T-helper 17 cell (primary cell): ENCODE data around the gene PKN1. TPM values are rescaled to one million over a fixed set of nuclear protein-coding genes. Genes with fewer than 3 reads are reported as not detected.

ENCODE experiments used
- ATAC-seq: fragments of 150-1000 bp; cut with Tn5 transposase; 2 replicates; pipeline ENCODE4 v1.10.0; 2021; ENCODE audit warnings: mild to moderate bottlenecking, moderate library complexity
- DNase-seq, 3 donors: peaks; one replicate each; pipeline versions ENCODE4 v3.0.0 to v3.0.0-alpha.2; 2020 to 2021
- H3K9me3 ChIP-seq: one replicate; pipeline ENCODE4 v1.7.0; 2013; ENCODE audit warnings: low read length, mild to moderate bottlenecking; ENCODE audit not compliant: control insufficient read depth, poor library complexity, severe bottlenecking
- H3K27ac Mint-ChIP-seq: one replicate; pipeline ENCODE4 v1.8.0; 2022; ENCODE audit warnings: mild to moderate bottlenecking, moderate library complexity, mixed read lengths
- H3K27me3 Mint-ChIP-seq: one replicate; pipeline ENCODE4 v1.8.0; 2022; ENCODE audit warnings: mixed read lengths
- H3K36me3 Mint-ChIP-seq: one replicate; pipeline ENCODE4 v1.8.0; 2022; ENCODE audit warnings: low read depth, mixed read lengths
- H3K4me1 Mint-ChIP-seq: one replicate; pipeline ENCODE4 v1.8.0; 2022; ENCODE audit warnings: mild to moderate bottlenecking, mixed read lengths
- H3K4me3 Mint-ChIP-seq: one replicate; pipeline ENCODE4 v1.8.0; 2022; ENCODE audit warnings: mild to moderate bottlenecking, moderate library complexity, mixed read lengths
- total RNA-seq, 4 donors: library from RNA in 2 of 4; stranded (reverse) in 2 of 4; gene quantifications; one replicate each; pipeline ENCODE4 v1.2.3 and lab custom pipeline; 2022 to 2026

PKN1 gene
- total RNA-seq, 2 donors from 2014 or later = 163 to 202 TPM

DNA sequence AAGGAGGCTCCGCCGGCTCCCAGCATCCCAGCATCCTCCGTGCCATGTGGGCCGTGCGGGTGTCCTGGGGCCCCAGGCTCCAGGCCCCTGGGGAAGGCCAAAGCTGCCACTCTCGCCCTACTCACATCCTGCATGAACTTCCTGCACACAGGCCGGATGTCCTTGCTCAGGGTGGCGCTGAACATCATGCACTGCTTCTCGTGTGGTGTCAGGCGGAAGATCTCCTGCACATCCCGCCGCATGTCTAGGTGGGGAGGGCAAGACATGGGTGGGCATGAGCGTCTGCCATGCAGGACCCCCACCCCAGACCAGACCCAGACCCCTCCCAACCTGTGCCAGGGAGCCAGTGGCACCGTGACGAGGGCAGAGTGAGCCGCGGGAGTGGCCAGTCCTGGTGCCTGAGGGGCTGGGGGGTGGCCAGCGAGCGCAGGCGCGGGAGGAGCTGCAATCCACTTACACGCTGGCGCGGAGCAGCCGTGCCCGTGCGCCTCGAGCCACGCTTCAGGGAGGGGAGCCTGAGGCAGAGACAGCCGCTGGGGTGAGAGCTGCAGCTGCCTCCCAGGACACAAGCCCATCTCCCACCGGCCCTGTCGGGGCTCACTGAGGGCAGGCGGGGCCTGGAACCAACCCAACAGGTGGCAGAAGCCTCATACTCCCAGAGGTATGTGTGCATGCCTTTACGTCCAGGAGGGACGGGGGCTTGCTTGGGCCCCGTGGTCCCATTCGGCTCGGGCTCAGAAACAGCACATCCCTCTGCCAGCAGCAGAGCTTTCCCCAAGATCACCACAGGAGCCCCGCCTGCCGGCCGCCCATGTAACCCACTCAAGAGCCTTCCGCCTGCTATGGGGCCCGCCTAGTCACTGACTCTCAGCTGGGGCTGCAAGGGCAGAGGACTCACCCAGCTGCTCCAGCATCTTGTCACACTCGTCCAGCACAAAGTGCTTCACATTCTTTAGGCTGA, 22.7 kb upstream of the PKN1 start:
- peak; percentile 20 for ATAC-seq
- Mint-ChIP-seq H3K4me3 (peak overlapping the region; percentile 88), H3K36me3 (peaks cover 10% of the 10 kb centered on the region), H3K4me1 (peaks cover 61% of the 10 kb centered on the region), H3K27ac (peak overlapping the region; percentile 93), H3K27me3 (no peaks in the 10 kb centered on the region)
- DNase-seq = peak; percentile 31 to 44 (median 43)
- H3K9me3 ChIP-seq = no peaks in the 10 kb centered on the region

DNA sequence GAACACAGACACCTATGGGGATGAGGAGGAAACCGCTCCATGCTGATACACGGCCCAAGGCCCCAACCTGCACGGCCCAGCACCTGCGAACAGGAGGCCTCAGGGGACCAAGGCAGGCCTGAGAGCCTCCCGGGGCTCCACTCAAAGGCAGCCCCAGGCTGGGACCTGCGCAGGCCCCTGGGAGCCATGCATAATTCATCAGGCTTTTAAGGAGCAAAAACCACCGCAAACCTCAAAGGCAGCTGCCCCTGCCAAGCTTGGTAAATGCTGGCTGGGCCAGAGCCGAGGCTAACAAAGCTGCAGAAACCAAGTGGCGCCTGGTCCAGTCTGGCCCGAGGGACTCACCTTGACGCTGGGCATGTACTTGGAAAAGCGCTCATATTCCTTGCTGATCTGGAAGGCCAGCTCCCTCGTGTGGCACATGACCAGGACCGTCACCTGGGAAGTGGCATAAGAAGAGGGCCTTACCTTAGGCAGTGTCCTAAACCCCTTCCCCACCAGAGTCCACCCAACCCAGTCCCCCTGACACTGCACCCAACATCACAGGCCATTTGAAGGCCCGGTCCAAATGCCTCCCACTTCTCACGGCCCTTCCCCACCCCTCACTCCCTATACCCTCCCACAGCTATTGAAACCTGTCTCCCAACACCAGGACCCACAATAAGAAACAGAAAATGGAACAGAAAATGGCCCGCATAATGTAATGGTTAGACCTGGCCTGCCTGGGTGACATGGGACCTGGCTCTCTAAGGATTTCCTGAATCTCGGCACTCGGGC, 21.8 kb upstream of the PKN1 start:
- peaks cover 10% of the 10 kb centered on the region for H3K36me3 Mint-ChIP-seq
- ATAC-seq (no peak), DNase-seq (no peak)
- H3K4me1 Mint-ChIP-seq = peaks cover 64% of the 10 kb centered on the region
- H3K27ac Mint-ChIP-seq = peak overlapping the region; percentile 93
- H3K27me3 Mint-ChIP-seq = no peaks in the 10 kb centered on the region
- H3K4me3 Mint-ChIP-seq = peak overlapping the region; percentile 88
- H3K9me3 ChIP-seq = no peaks in the 10 kb centered on the region

DNA sequence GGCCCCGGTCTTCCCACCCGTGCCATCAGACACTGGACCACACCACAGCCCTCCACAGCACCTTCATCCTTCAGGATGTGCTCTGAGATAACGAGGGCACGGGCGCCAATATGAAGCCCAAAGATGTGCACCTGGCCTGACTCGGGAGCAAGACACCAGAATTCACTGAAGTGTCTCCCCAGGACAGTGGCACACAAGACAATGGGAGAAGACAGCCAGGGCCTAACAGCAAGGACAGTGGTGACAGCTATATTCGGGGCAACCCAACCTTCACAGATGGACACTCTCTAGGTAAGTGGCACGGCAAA, 21.2 kb upstream of the PKN1 start:
- Mint-ChIP-seq H3K4me1 (peaks cover 65% of the 10 kb centered on the region), H3K27me3 (no peaks in the 10 kb centered on the region), H3K4me3 (peak overlapping the region; percentile 82), H3K36me3 (peaks cover 10% of the 10 kb centered on the region), H3K27ac (peak overlapping the region; percentile 93)
- H3K9me3 ChIP-seq = no peaks in the 10 kb centered on the region
- no peak for DNase-seq
- ATAC-seq = no peak

DNA sequence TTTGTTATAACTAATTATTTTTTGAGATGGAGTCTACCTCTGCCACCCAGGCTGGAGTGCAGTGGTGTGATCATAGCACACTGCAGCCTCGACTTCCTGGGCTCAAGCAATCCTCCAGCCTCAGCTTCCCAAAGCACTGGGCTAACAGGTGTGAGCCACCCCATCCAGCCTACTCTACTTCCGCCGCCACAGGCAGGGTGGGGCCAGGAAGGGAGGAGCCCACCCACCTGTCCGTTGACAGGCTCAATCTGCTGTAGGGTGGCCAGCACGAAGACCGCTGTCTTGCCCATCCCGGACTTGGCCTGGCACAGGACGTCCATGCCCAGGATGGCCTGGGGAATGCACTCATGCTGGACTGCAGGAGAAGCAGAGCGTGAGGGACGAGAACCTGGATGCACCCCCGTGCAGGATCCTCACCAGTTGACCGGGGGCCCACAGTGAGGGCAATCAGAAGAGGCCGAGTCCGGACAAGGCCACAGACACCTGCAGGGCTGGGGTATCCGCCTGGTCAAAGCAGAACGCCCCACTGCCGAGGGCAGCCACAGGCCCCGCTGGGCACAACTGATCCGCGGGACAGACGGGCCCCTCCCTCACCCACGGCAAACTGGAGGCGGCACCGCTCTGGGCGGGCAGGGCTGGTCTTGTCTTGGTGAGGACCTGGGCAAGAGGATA, 20.6 kb upstream of the PKN1 start:
- ATAC-seq (no peak), DNase-seq (peak in 1 of 3 donors; percentile 16)
- H3K4me3 Mint-ChIP-seq = peak overlapping the region; percentile 82
- peaks cover 10% of the 10 kb centered on the region for H3K36me3 Mint-ChIP-seq
- H3K4me1 Mint-ChIP-seq = peaks cover 66% of the 10 kb centered on the region
- H3K9me3 ChIP-seq = no peaks in the 10 kb centered on the region
- H3K27ac Mint-ChIP-seq = peak overlapping the region; percentile 93
- H3K27me3 Mint-ChIP-seq = no peaks in the 10 kb centered on the region

DNA sequence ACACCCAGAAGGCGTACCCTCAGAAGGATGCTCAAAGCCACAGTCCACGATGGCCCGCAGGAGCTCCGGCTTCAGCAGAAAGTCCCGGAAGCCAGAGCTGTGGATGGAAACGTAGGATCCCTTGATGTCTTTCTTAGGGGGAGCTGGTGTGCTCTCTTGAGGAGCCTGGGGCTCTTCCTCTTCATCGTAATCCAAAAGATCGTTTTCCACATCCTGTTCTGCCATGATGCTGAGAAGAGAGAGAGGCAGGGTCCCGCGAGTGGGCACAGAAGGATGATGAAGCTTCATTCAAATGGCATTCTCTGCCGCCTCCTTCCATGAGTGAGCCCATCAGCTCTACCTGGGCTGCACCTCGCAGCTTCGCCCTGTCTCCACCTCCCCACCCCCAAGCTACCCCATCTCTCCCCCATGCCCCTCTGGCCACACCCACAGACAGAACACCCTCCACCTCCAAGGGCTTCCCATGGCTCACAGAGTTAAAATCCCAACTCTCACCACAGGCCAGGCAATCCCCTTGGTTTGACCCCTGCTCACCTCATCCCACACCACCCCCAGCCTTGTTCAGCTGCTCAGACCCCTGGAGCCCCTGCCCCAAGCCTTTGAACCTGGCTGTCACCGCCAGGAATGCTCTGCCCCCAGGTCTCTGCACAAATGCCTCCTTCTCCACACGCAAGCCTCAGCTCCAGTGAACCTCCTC, 20.0 kb upstream of the PKN1 start:
- Mint-ChIP-seq H3K27me3 (no peaks in the 10 kb centered on the region), H3K4me3 (peak overlapping the region; percentile 82), H3K36me3 (peaks cover 8% of the 10 kb centered on the region), H3K4me1 (peaks cover 66% of the 10 kb centered on the region), H3K27ac (peak overlapping the region; percentile 93)
- no peaks in the 10 kb centered on the region for H3K9me3 ChIP-seq
- ATAC-seq (no peak), DNase-seq (peak in 1 of 3 donors; percentile 11)

DNA sequence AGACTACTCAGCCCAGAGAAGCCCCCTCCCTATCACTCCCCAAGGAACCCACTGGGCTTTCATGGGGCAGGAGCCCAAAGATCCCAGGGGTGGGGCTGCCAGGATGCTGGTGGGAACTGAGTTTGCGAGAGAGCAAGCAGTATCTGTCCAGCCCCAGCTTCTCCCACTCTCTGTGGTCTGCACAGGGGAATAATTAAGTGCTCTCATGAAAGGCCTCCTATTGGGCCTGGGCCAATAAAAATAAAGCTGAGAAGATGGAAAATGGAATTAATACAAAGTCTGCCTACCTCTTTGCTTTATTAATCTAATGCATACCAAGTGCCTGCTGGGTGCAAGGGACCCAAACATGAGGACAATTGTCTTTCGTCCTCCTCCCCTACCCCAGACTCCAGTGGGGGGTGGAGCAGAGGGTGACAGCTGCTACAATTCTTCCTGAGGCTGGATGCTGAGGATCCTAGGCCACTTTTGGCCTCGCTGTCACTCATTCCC, 19.4 kb upstream of the PKN1 start:
- peaks cover 8% of the 10 kb centered on the region for H3K36me3 Mint-ChIP-seq
- ATAC-seq (no peak), DNase-seq (no peak)
- H3K27me3 Mint-ChIP-seq = no peaks in the 10 kb centered on the region
- H3K4me3 Mint-ChIP-seq = peak overlapping the region; percentile 82
- H3K4me1 Mint-ChIP-seq = peaks cover 65% of the 10 kb centered on the region
- H3K9me3 ChIP-seq = no peaks in the 10 kb centered on the region
- H3K27ac Mint-ChIP-seq = peak overlapping the region; percentile 93

DNA sequence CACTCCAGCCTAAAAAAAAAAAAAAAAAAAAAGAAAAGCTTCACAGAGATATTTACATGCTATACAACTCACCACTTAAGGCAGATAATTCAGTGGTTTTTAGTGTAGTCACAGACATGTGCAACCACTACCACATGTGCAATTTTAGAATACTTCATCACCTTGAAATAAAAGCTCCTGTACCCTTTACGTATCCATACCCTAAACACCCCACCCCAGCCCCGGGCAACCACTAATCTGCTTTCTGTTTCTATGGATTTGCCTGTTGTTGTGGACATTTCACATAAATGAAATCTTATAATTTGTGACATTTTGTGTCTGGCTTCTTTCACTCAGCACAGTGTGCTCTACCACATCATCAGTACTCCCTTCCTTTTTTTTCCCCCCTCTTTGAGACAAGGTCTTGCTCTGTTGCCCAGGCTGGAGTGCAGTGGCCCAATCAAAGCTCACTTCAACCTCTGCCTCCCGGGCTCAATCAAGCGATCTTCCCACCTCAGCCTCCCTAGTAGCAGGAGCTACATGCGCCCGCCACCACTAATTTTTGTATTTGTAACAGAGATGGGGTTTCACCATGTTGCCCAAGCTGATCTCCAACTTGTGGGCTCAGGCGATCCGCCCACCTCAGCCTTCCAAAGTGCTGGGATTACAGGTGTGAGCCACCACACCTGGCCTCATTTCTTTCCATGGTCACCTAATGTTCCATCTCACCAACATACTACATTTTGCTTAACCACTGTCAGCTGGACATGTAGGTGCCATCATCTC, 18.0 kb upstream of the PKN1 start:
- H3K27me3 Mint-ChIP-seq = no peaks in the 10 kb centered on the region
- peaks cover 7% of the 10 kb centered on the region for H3K36me3 Mint-ChIP-seq
- no peaks in the 10 kb centered on the region for H3K9me3 ChIP-seq
- no peak for ATAC-seq
- H3K27ac Mint-ChIP-seq = peak overlapping the region; percentile 93
- peak overlapping the region; percentile 97 for H3K4me3 Mint-ChIP-seq
- H3K4me1 Mint-ChIP-seq = peaks cover 62% of the 10 kb centered on the region
- DNase-seq = no peak

DNA sequence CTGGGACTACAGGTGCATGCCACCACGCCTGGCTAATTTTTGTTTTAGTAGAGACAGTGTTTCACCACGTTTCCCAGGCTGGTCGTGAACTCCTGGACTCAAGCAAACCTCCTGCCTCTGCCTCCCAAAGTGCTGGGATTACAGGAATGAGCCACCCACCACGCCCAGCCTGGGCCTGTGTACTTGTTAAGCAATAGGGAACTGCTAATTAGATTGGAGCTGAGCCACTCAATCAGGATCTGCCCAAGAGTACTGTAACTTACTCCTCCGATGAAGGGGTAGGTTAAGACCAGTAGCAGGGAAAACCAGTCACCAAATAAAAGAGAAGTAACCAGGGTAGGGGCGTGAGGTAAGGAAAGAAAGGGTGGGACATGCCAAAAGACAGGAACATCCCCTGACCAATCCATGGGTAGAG, 16.3 kb upstream of the PKN1 start:
- H3K4me1 Mint-ChIP-seq = peaks cover 49% of the 10 kb centered on the region
- H3K9me3 ChIP-seq = no peaks in the 10 kb centered on the region
- H3K36me3 Mint-ChIP-seq = peaks cover 6% of the 10 kb centered on the region
- DNase-seq = no peak
- no peaks in the 10 kb centered on the region for H3K27me3 Mint-ChIP-seq
- H3K4me3 Mint-ChIP-seq = peak overlapping the region; percentile 97
- no peak for ATAC-seq
- peak overlapping the region; percentile 93 for H3K27ac Mint-ChIP-seq

DNA sequence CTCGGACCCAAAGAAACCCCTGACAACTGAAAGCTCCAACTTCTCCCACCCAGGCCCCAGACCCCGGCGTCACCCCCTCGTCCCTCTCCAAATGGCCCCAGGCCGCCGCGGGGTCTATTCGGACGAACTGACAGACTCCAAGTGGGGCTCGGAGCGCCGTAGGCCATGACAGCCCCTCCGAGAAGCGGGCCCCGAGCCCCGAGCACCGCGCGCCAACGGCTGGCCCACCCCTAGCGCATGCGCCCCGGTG, 14.3 kb upstream of the PKN1 start:
- Mint-ChIP-seq H3K4me1 (peaks cover 39% of the 10 kb centered on the region), H3K27ac (peak overlapping the region; percentile 93), H3K27me3 (no peaks in the 10 kb centered on the region), H3K36me3 (peaks cover 2% of the 10 kb centered on the region), H3K4me3 (peak overlapping the region; percentile 97)
- H3K9me3 ChIP-seq = no peaks in the 10 kb centered on the region
- peak in 2 of 3 donors; percentile 70 to 74 for DNase-seq
- ATAC-seq = peak; percentile 48

DNA sequence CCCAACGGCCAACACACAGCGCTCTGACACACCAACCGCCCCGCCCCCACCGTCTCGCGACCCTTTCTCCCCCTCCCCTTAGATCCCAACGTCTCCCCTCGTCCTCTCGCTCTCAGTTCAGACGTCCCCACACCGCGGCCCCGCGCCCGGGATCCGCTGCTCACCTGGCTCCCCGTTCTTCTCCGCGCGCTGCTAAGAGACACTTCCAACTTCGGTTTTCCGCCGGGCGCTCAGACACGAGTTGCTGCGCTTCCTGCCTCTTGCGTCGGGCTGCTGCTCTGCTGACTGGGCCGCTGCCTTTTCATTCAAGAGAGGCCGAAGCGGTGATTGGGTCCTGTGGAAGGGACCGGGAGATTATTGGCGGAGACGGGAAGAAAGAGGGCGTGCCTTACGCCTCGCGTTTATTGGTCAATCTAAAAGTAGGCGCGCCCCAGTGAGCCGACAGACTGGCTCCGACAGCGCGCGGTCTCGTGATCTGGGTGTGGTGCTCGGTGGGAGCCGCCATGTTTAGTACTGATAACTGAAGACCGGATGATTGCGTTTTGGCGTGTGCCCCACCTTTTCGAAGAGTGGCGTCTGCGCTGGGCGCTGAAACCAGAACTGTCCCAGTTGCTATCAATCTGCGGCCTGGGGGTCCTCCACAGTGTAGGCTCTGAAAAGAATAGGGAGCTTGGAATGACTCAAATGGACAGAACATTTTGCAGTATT, 13.8 kb upstream of the PKN1 start, which contains the start of gene DDX39A:
TSS of gene DDX39A (minus strand) at position 236 of the 708 bp plus-strand sequence. CDS start 6,121 bp downstream, outside the sequence.
- Mint-ChIP-seq H3K4me1 (peaks cover 35% of the 10 kb centered on the region), H3K4me3 (peak within 1 kb of the TSS; percentile 97), H3K27me3 (no peaks in the 10 kb centered on the region), H3K36me3 (peaks cover 2% of the 10 kb centered on the region), H3K27ac (peak within 1 kb of the TSS; percentile 93)
- DNase-seq (peak; percentile 89 to 94 (median 89)), ATAC-seq (peak; percentile 82)
- H3K9me3 ChIP-seq = no peaks in the 10 kb centered on the region

DNA sequence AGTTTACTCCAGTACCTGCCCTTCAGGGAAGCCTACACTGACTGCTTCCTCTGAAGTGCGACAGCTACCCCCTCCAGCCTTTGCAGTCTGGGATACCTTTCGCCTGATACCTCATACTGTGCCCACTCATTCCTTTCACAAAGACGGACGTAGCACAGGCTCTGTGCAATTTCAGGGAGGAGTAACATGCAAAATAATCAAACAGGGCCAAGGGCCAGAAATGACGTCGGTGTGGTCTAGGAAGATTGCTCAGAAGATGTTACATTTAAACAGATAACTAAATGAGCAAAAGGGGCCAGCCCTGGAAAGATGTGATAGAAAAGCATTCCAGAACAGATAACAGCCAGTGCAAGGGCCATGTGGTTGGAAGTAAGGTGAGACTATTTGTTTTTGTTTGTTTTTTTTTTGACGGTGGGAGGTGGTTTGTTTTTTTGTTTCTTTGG, 7.4 kb upstream of the PKN1 start:
- H3K27ac Mint-ChIP-seq = no peak overlapping the region
- H3K4me1 Mint-ChIP-seq = peaks cover 5% of the 10 kb centered on the region
- no peak for ATAC-seq
- H3K27me3 Mint-ChIP-seq = no peaks in the 10 kb centered on the region
- no peak for DNase-seq
- no peaks in the 10 kb centered on the region for H3K9me3 ChIP-seq
- H3K36me3 Mint-ChIP-seq = no peaks in the 10 kb centered on the region
- no peak overlapping the region for H3K4me3 Mint-ChIP-seq
